ENCODE measurements around the gene SERINC5. TPM values are rescaled to one million over a fixed set of nuclear protein-coding genes. Genes with fewer than 3 reads are reported as not detected.
"Not testable (repeated sequence)": the region's sequence is repeated elsewhere in the genome, so short reads cannot be mapped to it uniquely, and the experiment has no call there.

The SERINC5 gene
- polyA plus RNA-seq, 1 experiment = 11.0 TPM

GRCh38 chr5:80208381-80208780, 47.5 kb downstream of the SERINC5 start:
- no peaks in the 10 kb centered on the region for H3K36me3 ChIP-seq (ENCODE audit: control insufficient read depth, insufficient read depth, low read length)
- no peaks in the 10 kb centered on the region for H3K27me3 ChIP-seq (ENCODE audit: control insufficient read depth, insufficient read depth, low read length)
- H3K4me3 ChIP-seq (ENCODE audit: low read depth, low read length) = no peak overlapping the region
- DNase-seq (ENCODE audit: low read depth) = no peak
- POLR2A ChIA-PET = no interaction called here
- CTCF ChIA-PET = no interaction called here
- TF ChIP-seq CTCF (IDR thresholded peaks at IDR 0.05; ENCODE audit: insufficient read depth, low read depth, low read length) = no peak

GRCh38 chr5:80207832-80208231, 48.0 kb downstream of the SERINC5 start:
- H3K27me3 ChIP-seq (ENCODE audit: control insufficient read depth, insufficient read depth, low read length) = no peaks in the 10 kb centered on the region
- H3K36me3 ChIP-seq (ENCODE audit: control insufficient read depth, insufficient read depth, low read length) = no peaks in the 10 kb centered on the region
- ChIA-PET POLR2A (no interaction called here), CTCF (no interaction called here)
- DNase-seq (ENCODE audit: low read depth) = no peak
- no peak for TF ChIP-seq CTCF (IDR thresholded peaks at IDR 0.05; ENCODE audit: insufficient read depth, low read depth, low read length)
- H3K4me3 ChIP-seq (ENCODE audit: low read depth, low read length) = no peak overlapping the region

GRCh38 chr5:80206282-80206681, 49.6 kb downstream of the SERINC5 start:
- Histone ChIP-seq H3K27me3 (ENCODE audit: control insufficient read depth, insufficient read depth, low read length) (no peaks in the 10 kb centered on the region), H3K4me3 (ENCODE audit: low read depth, low read length) (no peak overlapping the region), H3K36me3 (ENCODE audit: control insufficient read depth, insufficient read depth, low read length) (no peaks in the 10 kb centered on the region; the same call in none of the 2 replicates)
- DNase-seq (ENCODE audit: low read depth) = peak; percentile 37
- TF ChIP-seq CTCF (IDR thresholded peaks at IDR 0.05; ENCODE audit: insufficient read depth, low read depth, low read length) = no peak
- POLR2A ChIA-PET = no interaction called here
- CTCF ChIA-PET = interaction anchor here (0.6 to 1.6 kb wide), 3 partner anchors 50 to 106 kb away, joined by 3 read pairs; partner anchors contain the start of gene SERINC5

GRCh38 chr5:80205846-80206245, 50.0 kb downstream of the SERINC5 start:
- DNase-seq (ENCODE audit: low read depth) = no peak
- TF ChIP-seq CTCF (IDR thresholded peaks at IDR 0.05; ENCODE audit: insufficient read depth, low read depth, low read length) = no peak
- CTCF ChIA-PET = interaction anchor here (0.5 to 1.6 kb wide), 4 partner anchors 14 to 106 kb away, joined by 3 to 7 read pairs (median 4); no protein-coding TSS in a partner anchor
- POLR2A ChIA-PET = no interaction called here
- H3K27me3 ChIP-seq (ENCODE audit: control insufficient read depth, insufficient read depth, low read length) = no peaks in the 10 kb centered on the region
- H3K36me3 ChIP-seq (ENCODE audit: control insufficient read depth, insufficient read depth, low read length) = no peaks in the 10 kb centered on the region; the same call in none of the 2 replicates
- H3K4me3 ChIP-seq (ENCODE audit: low read depth, low read length) = no peak overlapping the region

- Histone ChIP-seq H3K36me3 (ENCODE audit: control insufficient read depth, insufficient read depth, low read length) (no peaks in the 10 kb centered on the region; the same call in none of the 2 replicates), H3K4me3 (ENCODE audit: low read depth, low read length) (no peak overlapping the region), H3K27me3 (ENCODE audit: control insufficient read depth, insufficient read depth, low read length) (no peaks in the 10 kb centered on the region)
- TF ChIP-seq CTCF (IDR thresholded peaks at IDR 0.05; ENCODE audit: insufficient read depth, low read depth, low read length) = no peak
- ChIA-PET CTCF (interaction anchor here (0.6 to 1.6 kb wide), 5 partner anchors 10 to 105 kb away, joined by 3 to 7 read pairs (median 3); no protein-coding TSS in a partner anchor), POLR2A (no interaction called here)
- DNase-seq (ENCODE audit: low read depth) = no peak
Measured at GRCh38 chr5:80204808-80205614, 50.8 kb downstream of the SERINC5 start.

GRCh38 chr5:80201763-80202162, 54.1 kb downstream of the SERINC5 start:
- DNase-seq (ENCODE audit: low read depth); H3K36me3 ChIP-seq (ENCODE audit: control insufficient read depth, insufficient read depth, low read length); POLR2A ChIA-PET; H3K27me3 ChIP-seq (ENCODE audit: control insufficient read depth, insufficient read depth, low read length); H3K4me3 ChIP-seq (ENCODE audit: low read depth, low read length); CTCF ChIA-PET: not testable (repeated sequence)

Data from BJ (cell line).